ENCODE measurements around the gene NTSR1.

DNA sequence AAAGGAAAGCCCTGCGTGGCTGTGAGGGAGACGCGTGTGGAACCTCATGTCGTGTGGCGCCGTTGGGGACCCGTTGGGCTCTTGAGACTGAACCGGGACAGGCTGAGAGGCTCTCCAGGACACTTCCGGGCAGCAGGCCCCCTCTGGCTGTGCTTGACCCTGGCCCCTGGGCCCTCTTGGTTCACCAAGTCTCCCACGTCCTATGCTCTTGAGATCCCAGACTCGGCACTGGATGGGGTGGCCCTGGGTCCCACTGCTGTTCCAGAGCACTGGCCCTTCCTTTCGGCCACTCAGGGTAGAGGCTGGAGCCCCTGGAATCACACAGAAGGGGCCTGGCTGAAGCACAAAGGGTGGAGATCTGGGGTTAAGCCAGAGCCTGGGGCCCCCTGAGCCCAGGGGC, 30.4 kb downstream of the NTSR1 start:
- TF ChIP-seq, protein P1, sequence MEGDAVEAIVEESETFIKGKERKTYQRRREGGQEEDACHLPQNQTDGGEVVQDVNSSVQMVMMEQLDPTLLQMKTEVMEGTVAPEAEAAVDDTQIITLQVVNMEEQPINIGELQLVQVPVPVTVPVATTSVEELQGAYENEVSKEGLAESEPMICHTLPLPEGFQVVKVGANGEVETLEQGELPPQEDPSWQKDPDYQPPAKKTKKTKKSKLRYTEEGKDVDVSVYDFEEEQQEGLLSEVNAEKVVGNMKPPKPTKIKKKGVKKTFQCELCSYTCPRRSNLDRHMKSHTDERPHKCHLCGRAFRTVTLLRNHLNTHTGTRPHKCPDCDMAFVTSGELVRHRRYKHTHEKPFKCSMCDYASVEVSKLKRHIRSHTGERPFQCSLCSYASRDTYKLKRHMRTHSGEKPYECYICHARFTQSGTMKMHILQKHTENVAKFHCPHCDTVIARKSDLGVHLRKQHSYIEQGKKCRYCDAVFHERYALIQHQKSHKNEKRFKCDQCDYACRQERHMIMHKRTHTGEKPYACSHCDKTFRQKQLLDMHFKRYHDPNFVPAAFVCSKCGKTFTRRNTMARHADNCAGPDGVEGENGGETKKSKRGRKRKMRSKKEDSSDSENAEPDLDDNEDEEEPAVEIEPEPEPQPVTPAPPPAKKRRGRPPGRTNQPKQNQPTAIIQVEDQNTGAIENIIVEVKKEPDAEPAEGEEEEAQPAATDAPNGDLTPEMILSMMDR (IDR thresholded peaks at IDR 0.05), result no peak
- no peak for TF ChIP-seq POLR2A (IDR thresholded peaks at IDR 0.05)
